ENCODE results near the gene SUGCT.
A peak's percentile ranks its signal among the peaks of the same experiment; 100 is the strongest.
"Not testable (repeated sequence)": the region's sequence is repeated elsewhere in the genome, so short reads cannot be mapped to it uniquely, and the experiment has no call there.

The SUGCT gene

GRCh38 chr7:40341836-40342235 lies 207.0 kb downstream of the SUGCT start:
- DNase-seq, result no peak

- no peak for DNase-seq
These were observed 211.7 kb downstream of the SUGCT start for GRCh38 chr7:40346554-40346953.

GRCh38 chr7:40348126-40348728 lies 213.4 kb downstream of the SUGCT start:
- no peak for DNase-seq

GRCh38 chr7:40350100-40350499 lies 215.3 kb downstream of the SUGCT start:
- no peak for DNase-seq

GRCh38 chr7:40354711-40355110 lies 219.9 kb downstream of the SUGCT start:
- DNase-seq, result peak; percentile 60

GRCh38 chr7:40356312-40356711 lies 221.5 kb downstream of the SUGCT start:
- DNase-seq, result no peak

GRCh38 chr7:40356871-40357709 lies 222.3 kb downstream of the SUGCT start:
- DNase-seq, result peak; percentile 13

- DNase-seq, result no peak
These were observed 235.0 kb downstream of the SUGCT start for GRCh38 chr7:40369641-40370277.

- no peak for DNase-seq
These were observed 237.1 kb downstream of the SUGCT start for GRCh38 chr7:40371806-40372440.

GRCh38 chr7:40374575-40374974 lies 239.8 kb downstream of the SUGCT start:
- no peak for DNase-seq

GRCh38 chr7:40380111-40380510 lies 245.3 kb downstream of the SUGCT start:
- DNase-seq, result no peak

GRCh38 chr7:40382145-40382544 lies 247.3 kb downstream of the SUGCT start:
- DNase-seq, result no peak

- DNase-seq, result no peak
These were observed 258.9 kb downstream of the SUGCT start for GRCh38 chr7:40393660-40394059.

- DNase-seq, result no peak
These were observed 259.6 kb downstream of the SUGCT start for GRCh38 chr7:40394400-40394799.

GRCh38 chr7:40400525-40400924 lies 265.7 kb downstream of the SUGCT start:
- no peak for DNase-seq

- DNase-seq, result no peak
These were observed 266.6 kb downstream of the SUGCT start for GRCh38 chr7:40401406-40401805.

- no peak for DNase-seq
These were observed 267.9 kb downstream of the SUGCT start for GRCh38 chr7:40402661-40403060.

GRCh38 chr7:40403703-40404476 lies 269.1 kb downstream of the SUGCT start:
- no peak for DNase-seq

- no peak for DNase-seq
These were observed 271.2 kb downstream of the SUGCT start for GRCh38 chr7:40405991-40406390.

- DNase-seq, result no peak
These were observed 277.5 kb downstream of the SUGCT start for GRCh38 chr7:40412323-40412722.

- not testable (repeated sequence) for DNase-seq
These were observed 279.9 kb downstream of the SUGCT start for GRCh38 chr7:40414704-40415103.

- DNase-seq, result no peak
These were observed 283.6 kb downstream of the SUGCT start for GRCh38 chr7:40418448-40418847.

- no peak for DNase-seq
These were observed 284.2 kb downstream of the SUGCT start for GRCh38 chr7:40418983-40419382.

Data from HCEC 1CT (cell line).